H1 (cell line): Measurements from ENCODE around the gene B3GALT5. TPM values are rescaled to one million over a fixed set of nuclear protein-coding genes. Genes with fewer than 3 reads are reported as not detected.
A peak's percentile ranks its signal among the peaks of the same experiment; 100 is the strongest.

Experiments
- CTCF ChIA-PET: fragments of 300-600 bp; sonication (Branson Sonifier 250); formaldehyde crosslinking; loops from one replicate; lab custom pipeline; 2021; ENCODE audit not compliant: partially characterized antibody; lab: Charles Lee
- POLR2A ChIA-PET: fragments of 300-600 bp; sonication (Branson Sonifier 250); formaldehyde crosslinking; loops from one replicate; lab custom pipeline; 2021; ENCODE audit warnings: inconsistent platforms; ENCODE audit not compliant: partially characterized antibody; lab: Charles Lee
- DNase-seq, 2 experiments: peaks; one replicate each; pipeline versions ENCODE4 v3.0.0 to v3.0.0-alpha.2; 2010 to 2022; ENCODE audit warnings: low spot score in 2 of 2, low read depth in 1 of 2, mixed read lengths in 1 of 2
- FAIRE-seq: peaks from 2 replicates; lab custom pipeline; 2011; peaks lifted over from hg19 to GRCh38; lab: Jason Lieb, UNC
- H2AFZ ChIP-seq: 2 replicates; pipeline ENCODE4 v1.8.1; 2012; ENCODE audit warnings: low read length, inconsistent platforms
- H2AK5ac ChIP-seq: 2 replicates; pipeline ENCODE4 v1.6.1; 2013; ENCODE audit warnings: low read depth, low read length
- H2BK120ac ChIP-seq: replicated peaks from 2 replicates; pipeline ENCODE3; 2013; ENCODE audit warnings: low read depth, low read length, inconsistent platforms
- H2BK12ac ChIP-seq: 2 replicates; pipeline ENCODE4 v1.6.1; 2013; ENCODE audit warnings: low read depth, low read length
- H2BK15ac ChIP-seq: 2 replicates; pipeline ENCODE4 v1.6.1; 2013; ENCODE audit warnings: low read length
- H2BK20ac ChIP-seq: 2 replicates; pipeline ENCODE4 v1.6.1; 2013; ENCODE audit warnings: low read length
- H2BK5ac ChIP-seq: 2 replicates; pipeline ENCODE4 v1.6.1; 2013; ENCODE audit warnings: low read depth, low read length
- H3K14ac ChIP-seq: 2 replicates; pipeline ENCODE4 v1.6.1; 2013; ENCODE audit warnings: inconsistent platforms; ENCODE audit not compliant: insufficient read length
- H3K18ac ChIP-seq: 2 replicates; pipeline ENCODE4 v1.6.1; 2013; ENCODE audit warnings: low read length; ENCODE audit errors: extremely low read depth
- H3K23ac ChIP-seq: 2 replicates; pipeline ENCODE4 v1.6.1; 2013; ENCODE audit warnings: inconsistent platforms; ENCODE audit not compliant: insufficient read length
- H3K23me2 ChIP-seq: 2 replicates; pipeline ENCODE4 v1.6.1; 2013; ENCODE audit warnings: low read depth, low read length
- H3K27ac ChIP-seq: 2 replicates; pipeline ENCODE4 v1.6.1; 2011; ENCODE audit warnings: low read depth, low read length, inconsistent platforms
- H3K27me3 ChIP-seq, 4 experiments: replicated peaks in 1 of 4; 1 replicate in 1 of 4; 2 replicates in 3 of 4; pipeline versions ENCODE4 v1.6.1 to v1.8.1; 2011 to 2013; ENCODE audit warnings: low read length in 3 of 4, mild to moderate bottlenecking in 3 of 4, inconsistent platforms in 2 of 4, mixed read lengths in 2 of 4, moderate library complexity in 1 of 4; ENCODE audit not compliant: control insufficient read depth in 3 of 4, insufficient read depth in 3 of 4; ENCODE audit errors: extremely low read depth in 1 of 4
- H3K36me3 ChIP-seq, 4 experiments: 2 replicates each; pipeline versions ENCODE4 v1.6.1 to v1.8.1; 2011 to 2013; ENCODE audit warnings: mild to moderate bottlenecking in 4 of 4, low read length in 3 of 4, moderate library complexity in 2 of 4, control low read depth in 1 of 4, inconsistent platforms in 1 of 4; ENCODE audit not compliant: insufficient read depth in 4 of 4, control insufficient read depth in 2 of 4
- H3K4ac ChIP-seq: replicated peaks from 2 replicates; pipeline ENCODE3; 2013; ENCODE audit warnings: low read length, low read depth, mixed read lengths, inconsistent platforms; ENCODE audit not compliant: insufficient read length
- H3K4me1 ChIP-seq, 4 experiments: replicated peaks in 1 of 4; 1 replicate in 1 of 4; 2 replicates in 3 of 4; pipeline versions ENCODE4 v1.6.1 to v1.8.1; 2011 to 2013; ENCODE audit warnings: low read length in 3 of 4, inconsistent platforms in 2 of 4, mixed read lengths in 1 of 4; ENCODE audit not compliant: insufficient read depth in 4 of 4, control insufficient read depth in 3 of 4
- H3K4me2 ChIP-seq, 2 experiments: 2 replicates each; pipeline versions ENCODE4 v1.6.1 to v1.8.1; 2011 to 2013; ENCODE audit warnings: low read depth in 2 of 2, low read length in 2 of 2, control low read depth in 1 of 2, inconsistent platforms in 1 of 2, mild to moderate bottlenecking in 1 of 2; ENCODE audit not compliant: insufficient read depth in 1 of 2
- H3K4me3 ChIP-seq, 4 experiments: fragments of 200-600, 300-600 bp in 1 of 4; sonication (generic), shearing (Covaris generic), sonication (Bioruptor Twin) in 1 of 4; 2 replicates each; pipeline versions ENCODE4 v1.5.1 to v1.8.1; 2011 to 2016; ENCODE audit warnings: low read length in 4 of 4, low read depth in 3 of 4, control low read depth in 2 of 4, inconsistent platforms in 2 of 4, mild to moderate bottlenecking in 2 of 4, mixed read lengths in 1 of 4, moderate library complexity in 1 of 4; ENCODE audit not compliant: insufficient read depth in 2 of 4; ENCODE audit errors: extremely low read depth in 1 of 4
- H3K56ac ChIP-seq: replicated peaks from 2 replicates; pipeline ENCODE3; 2013; ENCODE audit warnings: low read depth, mild to moderate bottlenecking, mixed read lengths, low read length, inconsistent platforms; ENCODE audit not compliant: insufficient read length
- H3K79me1 ChIP-seq: 2 replicates; pipeline ENCODE4 v1.6.1; 2013; ENCODE audit warnings: low read depth, low read length, control low read depth
- H3K79me2 ChIP-seq, 2 experiments: 2 replicates each; pipeline versions ENCODE4 v1.6.1 to v1.8.1; 2012 to 2013; ENCODE audit warnings: low read length in 2 of 2, mild to moderate bottlenecking in 2 of 2, inconsistent platforms in 1 of 2; ENCODE audit not compliant: insufficient read depth in 2 of 2, control insufficient read depth in 1 of 2
- H3K9ac ChIP-seq, 4 experiments: replicated peaks in 1 of 4; 1 replicate in 1 of 4; 2 replicates in 3 of 4; pipeline versions ENCODE4 v1.6.1 to v1.8.1; 2011 to 2013; ENCODE audit warnings: low read depth in 3 of 4, low read length in 3 of 4, control low read depth in 2 of 4, mild to moderate bottlenecking in 2 of 4, moderate library complexity in 2 of 4, inconsistent platforms in 1 of 4; ENCODE audit errors: extremely low read depth in 1 of 4
- H3K9me3 ChIP-seq, 2 experiments: 2 replicates each; pipeline versions ENCODE4 v1.6.1 to v1.8.1; 2012 to 2013; ENCODE audit warnings: mild to moderate bottlenecking in 2 of 2, moderate library complexity in 2 of 2, control low read depth in 1 of 2, inconsistent platforms in 1 of 2, low read depth in 1 of 2, low read length in 1 of 2, mixed read lengths in 1 of 2; ENCODE audit not compliant: insufficient read depth in 2 of 2
- H4K20me1 ChIP-seq, 2 experiments: replicated peaks in 1 of 2; 2 replicates each; pipeline versions ENCODE3 to v1.8.1; 2011 to 2013; ENCODE audit warnings: inconsistent platforms in 2 of 2, low read length in 2 of 2, mild to moderate bottlenecking in 1 of 2; ENCODE audit not compliant: insufficient read depth in 2 of 2, control insufficient read depth in 1 of 2
- H4K5ac ChIP-seq: 2 replicates; pipeline ENCODE4 v1.6.1; 2013; ENCODE audit warnings: low read length, low read depth, mixed read lengths, inconsistent platforms; ENCODE audit not compliant: insufficient read length
- H4K8ac ChIP-seq: 2 replicates; pipeline ENCODE4 v1.8.0; 2013; ENCODE audit warnings: mild to moderate bottlenecking, moderate library complexity, low read length, inconsistent platforms; ENCODE audit not compliant: insufficient read depth; ENCODE audit errors: extremely low read depth
- H4K91ac ChIP-seq: replicated peaks from 2 replicates; pipeline ENCODE3; 2013; ENCODE audit warnings: low read length, mixed read lengths, inconsistent platforms; ENCODE audit not compliant: insufficient read length
- HDAC6 ChIP-seq: IDR thresholded peaks from one replicate; pipeline ENCODE4 v1.7.1; 2012; ENCODE audit warnings: low read depth, mild to moderate bottlenecking, inconsistent platforms, low read length, moderate library complexity
- NRF1 ChIP-seq: IDR thresholded peaks from 2 replicates; pipeline ENCODE4 v1.6.1; 2011; ENCODE audit warnings: mild to moderate bottlenecking, low read depth, low read length, improper control_type of control experiment
- POU5F1 ChIP-seq: IDR thresholded peaks from 2 replicates; pipeline ENCODE4 v1.6.1; 2011; ENCODE audit warnings: low read depth, mild to moderate bottlenecking, low read length, moderate library complexity
- WGBS, 2 experiments: shearing (Covaris generic) in 1 of 2; methylation state at CpG; one replicate each; pipeline versions ENCODE4 v1.1.6 to v1.1.7; 2013 to 2015; ENCODE audit warnings: low lambda C conversion rate in 2 of 2, mixed read lengths in 2 of 2, inconsistent platforms in 1 of 2, low coverage in 1 of 2, missing lambda C conversion rate in 1 of 2; ENCODE audit not compliant: insufficient replicate concordance in 2 of 2, insufficient coverage in 1 of 2, insufficient read length in 1 of 2; ENCODE audit errors: extremely low coverage in 1 of 2, missing lambda C conversion rate in 1 of 2; 5-methylcytosine and 5-hydroxymethylcytosine counted together
- polyA plus RNA-seq, 7 experiments: library from polyadenylated mRNA; depleted of rRNA in 3 of 7; stranded (reverse) in 5 of 7; unstranded in 2 of 7; fragments of >200 nt in 5 of 7; fragments of 200-250 nt in 2 of 7; gene quantifications; 1 replicate in 5 of 7; 2 replicates in 1 of 7; 4 replicates in 1 of 7; pipeline versions ENCODE4 v1.2.1 to v1.2.3, GENCODE V29; 2011 to 2013; ENCODE audit warnings: missing spikeins in 2 of 7, mixed read lengths in 2 of 7
- total RNA-seq: library from RNA; stranded (reverse); fragmentation: NEBNext Ultra II Directional; extraction: Animal tissue kit (Norgen Biotek cat#: 25700); gene quantifications from 2 replicates; pipeline ENCODE4 v1.2.1, GENCODE V29; 2021
- TF ChIP-seq, protein P1 (sequence below): IDR thresholded peaks from 2 replicates; pipeline ENCODE4 v1.6.1; 2012; ENCODE audit warnings: inconsistent platforms

B3GALT5 gene
- total and polyA plus RNA-seq, 2 of the 8 experiments (the other 6 are each of a cell fraction or from before 2014, with no cell fraction given): 11.9 to 25.1 TPM

DNA sequence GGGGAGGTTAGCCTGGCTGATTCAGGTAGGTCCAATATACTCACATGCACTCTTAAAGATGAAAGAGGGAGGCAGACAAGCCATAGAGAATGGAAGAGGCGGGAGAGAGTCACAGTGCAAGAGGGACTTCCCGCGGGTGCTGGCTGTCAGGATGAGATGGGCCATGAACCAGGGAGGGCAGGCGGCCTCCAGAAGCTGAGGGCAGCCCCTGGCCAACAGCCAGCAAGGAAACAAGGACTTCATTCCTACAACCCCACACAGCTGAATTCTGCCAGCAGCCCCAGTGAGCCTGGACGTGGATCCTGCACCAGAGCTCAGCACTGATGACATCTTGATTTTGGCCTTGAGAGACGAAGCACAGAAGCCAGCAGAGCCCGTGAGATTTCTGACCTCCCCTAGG, 15.1 kb upstream of the B3GALT5 start:
- H3K4me1 ChIP-seq: no peaks in the 10 kb centered on the region; a peak in 1 of 7 replicates
- H4K20me1 ChIP-seq: no peaks in the 10 kb centered on the region
- no peak overlapping the region for H3K23ac ChIP-seq
- no peak overlapping the region for H3K4me3 ChIP-seq
- no peak overlapping the region for H3K4ac ChIP-seq
- H4K8ac ChIP-seq: no peak overlapping the region
- H3K79me2 ChIP-seq: no peaks in the 10 kb centered on the region
- H3K9ac ChIP-seq: no peak overlapping the region
- H3K27ac ChIP-seq: no peak overlapping the region
- peaks cover 0 to 3% (median 1%) of the 10 kb centered on the region in 4 experiments; a peak in 2 of 8 replicates for H3K36me3 ChIP-seq
- 0 out of 4 replicates have a peak, but pooled peaks cover 0 to 4% of the 10 kb centered on the region in 2 experiments for H3K9me3 ChIP-seq
- no peak overlapping the region; the same call in 1 of the 2 replicates for H2BK15ac ChIP-seq
- 0 out of 2 replicates have a peak overlapping the region, but pooled peaks have one; percentile 53 for H2BK12ac ChIP-seq
- H2BK5ac ChIP-seq: peak overlapping the region; percentile 60; the same call in 1 of the 2 replicates
- no peak overlapping the region for H3K4me2 ChIP-seq
- no peak overlapping the region for H2BK20ac ChIP-seq
- H2BK120ac ChIP-seq: no peak overlapping the region
- H3K14ac ChIP-seq: no peak overlapping the region
- POLR2A ChIA-PET: interaction anchor here (1.4 kb wide), 1 partner anchor 20 kb away, joined by 5 read pairs; no protein-coding TSS in a partner anchor
- CTCF ChIA-PET: interaction anchor here (1.2 to 1.5 kb wide), 2 partner anchors 11 to 79 kb away, joined by 3 to 4 read pairs; no protein-coding TSS in a partner anchor
- no peak overlapping the region for H3K56ac ChIP-seq
- H4K5ac ChIP-seq: no peak overlapping the region
- H4K91ac ChIP-seq: peak overlapping the region; percentile 10
- 89% methylated on average over 7 of the region's 7 CpGs; no CpG with 5 or more reads in 1 of the 2 experiments for WGBS, 2 experiments
- H3K18ac ChIP-seq: no peak overlapping the region
- FAIRE-seq: no peak
- H2AK5ac ChIP-seq: no peak overlapping the region
- no peak for TF ChIP-seq NRF1
- TF ChIP-seq POU5F1: no peak
- TF ChIP-seq, protein P1, sequence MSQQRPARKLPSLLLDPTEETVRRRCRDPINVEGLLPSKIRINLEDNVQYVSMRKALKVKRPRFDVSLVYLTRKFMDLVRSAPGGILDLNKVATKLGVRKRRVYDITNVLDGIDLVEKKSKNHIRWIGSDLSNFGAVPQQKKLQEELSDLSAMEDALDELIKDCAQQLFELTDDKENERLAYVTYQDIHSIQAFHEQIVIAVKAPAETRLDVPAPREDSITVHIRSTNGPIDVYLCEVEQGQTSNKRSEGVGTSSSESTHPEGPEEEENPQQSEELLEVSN: peak; percentile 57
- no peak for TF ChIP-seq HDAC6
- TF ChIP-seq, all 59 proteins: peak for 1
- Histone ChIP-seq H2AFZ (no peak overlapping the region), H3K23me2 (no peaks in the 10 kb centered on the region), H3K79me1 (no peaks in the 10 kb centered on the region), H3K27me3 (no peaks in the 10 kb centered on the region)
- DNase-seq: no peak
